Keratinocyte (primary cell): ENCODE data around the gene SMCO4.

Source experiments
- CTCF ChIP-seq, 3 experiments: IDR thresholded peaks in 1 of 3; conservative IDR thresholded peaks in 1 of 3; optimal IDR thresholded peaks in 1 of 3; 2 replicates in 2 of 3; 3 replicates in 1 of 3; pipeline versions ENCODE3 to v1.5.1; 2011; ENCODE audit warnings: low read length in 3 of 3, mild to moderate bottlenecking in 3 of 3, moderate library complexity in 2 of 3, control low read depth in 1 of 3, inconsistent platforms in 1 of 3; ENCODE audit not compliant: insufficient read depth in 2 of 3; ENCODE audit errors: extremely low read depth in 1 of 3
- EZH2 ChIP-seq: IDR thresholded peaks from one replicate; pipeline ENCODE4 v1.6.1; 2012; ENCODE audit warnings: inconsistent platforms, mild to moderate bottlenecking, low read length, moderate library complexity

DNA sequence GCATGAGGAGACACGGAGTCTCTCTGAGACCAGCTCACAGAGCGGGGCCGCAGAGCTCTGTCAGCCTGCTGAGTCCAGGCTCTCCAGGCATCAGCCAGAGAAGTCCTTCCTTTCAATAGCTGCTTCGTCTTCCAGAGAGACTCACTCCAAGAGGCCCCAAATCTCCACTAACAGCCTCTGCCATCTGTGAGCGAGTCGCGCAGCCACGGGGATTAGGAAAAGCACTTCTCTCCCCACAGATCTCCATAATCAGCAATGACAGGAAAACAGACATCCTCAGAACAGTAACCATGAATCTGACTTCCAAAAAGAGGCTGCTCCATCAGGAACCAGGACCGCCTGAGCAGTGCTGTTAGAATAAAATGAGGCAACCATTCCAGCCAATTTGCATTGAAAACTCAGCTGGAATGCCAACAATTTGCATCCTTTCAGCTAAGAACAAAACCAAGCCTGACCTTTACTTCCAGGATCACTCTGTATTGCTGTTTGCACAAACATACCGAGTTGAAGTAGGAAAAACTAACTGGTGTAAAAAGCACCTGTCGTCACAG lies 65.4 kb downstream of the SMCO4 start:
- TF ChIP-seq CTCF (optimal IDR thresholded peaks at IDR 0.05 in 1 of 3, IDR thresholded peaks at IDR 0.05 in 1 of 3, conservative IDR thresholded peaks at IDR 0.05 in 1 of 3; ENCODE audit: extremely low read depth in 1 of 3, insufficient read depth in 2 of 3, low read length in 3 of 3): no peak
- TF ChIP-seq EZH2: no peak
